ENCODE results near the gene GRK2. TPM values are rescaled to one million over a fixed set of nuclear protein-coding genes. Genes with fewer than 3 reads are reported as not detected.

GRK2 gene
- total RNA-seq, 1 donor from 2014 or later = 101 TPM

DNA sequence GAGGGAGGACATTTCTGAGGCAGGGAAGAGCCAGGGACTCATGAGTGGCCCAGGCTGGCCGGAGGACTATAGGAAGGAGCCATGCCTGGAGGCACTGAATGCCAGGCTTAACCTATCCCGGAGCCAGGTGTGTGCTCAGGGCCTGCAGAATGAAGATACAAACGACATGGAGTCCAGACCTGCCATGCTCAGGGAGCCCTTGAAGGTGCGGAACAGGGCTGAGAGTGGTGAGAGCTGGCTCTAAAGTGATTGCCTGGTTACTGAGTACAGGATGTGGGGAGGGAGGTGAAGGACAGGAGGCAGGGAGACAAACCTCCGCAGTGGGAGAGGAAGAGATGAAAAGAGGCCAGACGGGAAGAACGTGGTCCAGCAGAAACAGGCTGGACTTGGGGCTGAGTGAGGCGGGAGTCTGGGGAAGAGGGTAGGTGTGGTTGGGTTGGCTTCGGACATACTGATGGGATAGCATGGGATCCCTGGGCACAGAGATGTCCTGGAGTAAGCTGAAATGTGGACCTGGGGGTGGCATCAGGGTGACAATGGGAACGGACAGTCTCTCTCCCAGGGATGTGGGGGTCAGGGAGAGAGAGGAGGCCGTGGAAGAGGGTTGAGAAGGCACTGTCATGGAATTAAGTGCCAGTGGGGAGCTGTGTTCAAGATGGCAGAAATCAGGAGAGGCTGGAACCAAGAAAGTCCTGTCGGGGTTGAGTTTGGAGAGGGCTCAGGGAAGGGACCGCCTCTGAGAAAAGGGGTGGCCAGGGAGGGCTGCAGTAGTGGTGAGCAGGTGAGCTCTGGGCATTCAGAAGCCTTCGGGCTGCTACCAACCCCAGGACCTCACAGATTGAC is 21.3 kb downstream of the GRK2 start:
- H3K27ac ChIP-seq = peak overlapping the region; percentile 99
- peaks cover 73% of the 10 kb centered on the region for H3K36me3 ChIP-seq
- peaks cover 77% of the 10 kb centered on the region for H3K4me1 ChIP-seq
- intact Hi-C loops (cut with DNase I) = no loop called here
- TF ChIP-seq, protein P1, sequence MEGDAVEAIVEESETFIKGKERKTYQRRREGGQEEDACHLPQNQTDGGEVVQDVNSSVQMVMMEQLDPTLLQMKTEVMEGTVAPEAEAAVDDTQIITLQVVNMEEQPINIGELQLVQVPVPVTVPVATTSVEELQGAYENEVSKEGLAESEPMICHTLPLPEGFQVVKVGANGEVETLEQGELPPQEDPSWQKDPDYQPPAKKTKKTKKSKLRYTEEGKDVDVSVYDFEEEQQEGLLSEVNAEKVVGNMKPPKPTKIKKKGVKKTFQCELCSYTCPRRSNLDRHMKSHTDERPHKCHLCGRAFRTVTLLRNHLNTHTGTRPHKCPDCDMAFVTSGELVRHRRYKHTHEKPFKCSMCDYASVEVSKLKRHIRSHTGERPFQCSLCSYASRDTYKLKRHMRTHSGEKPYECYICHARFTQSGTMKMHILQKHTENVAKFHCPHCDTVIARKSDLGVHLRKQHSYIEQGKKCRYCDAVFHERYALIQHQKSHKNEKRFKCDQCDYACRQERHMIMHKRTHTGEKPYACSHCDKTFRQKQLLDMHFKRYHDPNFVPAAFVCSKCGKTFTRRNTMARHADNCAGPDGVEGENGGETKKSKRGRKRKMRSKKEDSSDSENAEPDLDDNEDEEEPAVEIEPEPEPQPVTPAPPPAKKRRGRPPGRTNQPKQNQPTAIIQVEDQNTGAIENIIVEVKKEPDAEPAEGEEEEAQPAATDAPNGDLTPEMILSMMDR (IDR thresholded peaks at IDR 0.05) = no peak
- no peak for ATAC-seq
- H3K27me3 ChIP-seq (ENCODE audit: low read depth) = no peaks in the 10 kb centered on the region
- H3K9me3 ChIP-seq = no peaks in the 10 kb centered on the region
- H3K4me3 ChIP-seq = peak overlapping the region; percentile 99
- DNase-seq = peak; percentile 26

DNA sequence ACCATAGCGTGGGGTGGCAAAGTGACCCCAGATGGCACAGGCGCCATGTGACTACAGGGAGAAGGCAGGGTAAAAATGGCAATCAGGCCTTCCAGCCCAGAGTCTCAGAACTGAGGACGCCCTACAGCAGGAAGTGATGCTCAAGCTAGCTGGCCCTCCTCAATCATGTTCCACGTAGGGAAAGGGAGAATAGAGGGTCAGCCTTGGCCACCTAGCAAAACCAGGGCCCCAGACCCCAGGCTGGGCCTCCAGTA is 21.9 kb downstream of the GRK2 start:
- peak overlapping the region; percentile 99 for H3K4me3 ChIP-seq
- no peaks in the 10 kb centered on the region for H3K9me3 ChIP-seq
- peaks cover 71% of the 10 kb centered on the region for H3K36me3 ChIP-seq
- no peaks in the 10 kb centered on the region for H3K27me3 ChIP-seq (ENCODE audit: low read depth)
- peak overlapping the region; percentile 99 for H3K27ac ChIP-seq
- peaks cover 71% of the 10 kb centered on the region for H3K4me1 ChIP-seq
- ATAC-seq = no peak
- no peak for DNase-seq
- TF ChIP-seq, protein P1 (IDR thresholded peaks at IDR 0.05) = no peak
- intact Hi-C loops (cut with DNase I) = no loop called here

DNA sequence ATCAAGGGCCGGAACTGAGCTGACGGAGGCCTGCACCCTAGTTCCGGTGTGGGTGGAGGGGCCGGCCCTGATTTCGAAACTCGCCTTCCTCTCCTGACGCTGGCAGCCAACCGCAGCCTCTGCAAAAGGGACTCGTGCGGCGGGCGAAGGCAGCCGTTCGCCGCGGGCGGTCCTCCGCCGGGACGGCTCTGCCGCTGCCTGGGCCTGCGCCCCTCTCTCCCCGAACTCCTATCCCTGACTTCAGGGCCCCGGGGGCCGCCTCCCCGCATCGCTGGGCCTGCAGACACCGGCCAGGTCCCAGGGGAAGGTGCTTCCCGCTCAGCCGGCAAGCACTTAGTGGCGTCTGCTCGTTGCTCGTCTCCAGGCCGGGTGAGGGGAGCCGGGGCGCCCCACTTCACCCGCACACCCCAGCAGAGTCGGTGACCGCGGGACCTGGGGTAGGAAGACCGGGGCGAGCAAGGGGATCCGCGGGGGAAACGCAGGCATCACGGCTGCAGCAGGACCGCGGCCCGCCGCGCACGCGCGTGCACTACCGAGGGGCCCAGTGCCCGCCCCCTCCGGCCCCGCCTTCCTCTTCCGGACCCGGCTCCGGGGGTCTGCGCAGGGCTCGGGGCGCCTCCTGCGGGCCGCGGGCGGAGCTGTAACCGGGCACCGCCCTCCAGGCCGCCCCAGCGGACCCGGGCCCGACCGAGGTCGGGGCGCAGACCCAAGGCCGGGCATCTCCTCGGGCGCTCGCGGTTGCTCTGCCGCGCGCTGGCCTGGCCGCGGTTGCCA is 22.4 kb downstream of the GRK2 start:
- ATAC-seq (peak; percentile 90 to 91), DNase-seq (peak; percentile 96)
- Histone ChIP-seq H3K4me1 (peaks cover 69% of the 10 kb centered on the region), H3K9me3 (no peaks in the 10 kb centered on the region), H3K27ac (peak overlapping the region; percentile 99), H3K27me3 (ENCODE audit: low read depth) (no peaks in the 10 kb centered on the region), H3K36me3 (peaks cover 71% of the 10 kb centered on the region), H3K4me3 (peak overlapping the region; percentile 99)
- TF ChIP-seq, protein P1 (IDR thresholded peaks at IDR 0.05) = no peak
- intact Hi-C loops (cut with DNase I) = no loop called here

DNA sequence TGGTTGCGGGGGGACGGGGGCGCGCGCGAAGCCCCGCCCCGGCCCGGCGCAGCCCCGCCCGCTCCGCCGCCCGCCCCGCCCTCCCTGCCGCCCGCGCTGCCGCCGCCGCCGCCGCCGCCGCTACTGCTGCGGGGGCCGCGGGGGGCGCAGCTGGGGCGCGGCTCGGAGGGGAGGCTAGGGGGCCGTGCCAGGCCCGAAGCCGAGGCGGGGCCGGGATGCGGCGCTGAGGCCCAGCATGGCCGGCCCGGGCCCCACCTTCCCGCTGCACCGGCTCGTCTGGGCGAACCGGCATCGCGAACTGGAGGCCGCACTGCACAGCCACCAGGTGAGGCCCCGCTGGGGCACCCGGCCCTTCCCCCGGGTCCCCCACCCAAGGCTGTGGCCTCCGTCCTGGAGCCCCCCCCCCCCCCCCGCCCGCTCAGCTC is 23.0 kb downstream of the GRK2 start, which contains the start of gene ANKRD13D:
ANKRD13D (plus strand) TSS at position 78 of the 425 bp plus-strand sequence; CDS start at position 236, 158 bp downstream.
- ATAC-seq (no peak), DNase-seq (peak; percentile 74)
- Histone ChIP-seq H3K4me3 (peak within 1 kb of the TSS; percentile 99), H3K4me1 (peaks cover 63% of the 10 kb centered on the region), H3K36me3 (peaks cover 70% of the 10 kb centered on the region), H3K27ac (peak within 1 kb of the TSS; percentile 99), H3K9me3 (no peaks in the 10 kb centered on the region), H3K27me3 (ENCODE audit: low read depth) (no peaks in the 10 kb centered on the region)
- TF ChIP-seq, protein P1 (IDR thresholded peaks at IDR 0.05) = no peak
- intact Hi-C loops (cut with DNase I) = no loop called here

DNA sequence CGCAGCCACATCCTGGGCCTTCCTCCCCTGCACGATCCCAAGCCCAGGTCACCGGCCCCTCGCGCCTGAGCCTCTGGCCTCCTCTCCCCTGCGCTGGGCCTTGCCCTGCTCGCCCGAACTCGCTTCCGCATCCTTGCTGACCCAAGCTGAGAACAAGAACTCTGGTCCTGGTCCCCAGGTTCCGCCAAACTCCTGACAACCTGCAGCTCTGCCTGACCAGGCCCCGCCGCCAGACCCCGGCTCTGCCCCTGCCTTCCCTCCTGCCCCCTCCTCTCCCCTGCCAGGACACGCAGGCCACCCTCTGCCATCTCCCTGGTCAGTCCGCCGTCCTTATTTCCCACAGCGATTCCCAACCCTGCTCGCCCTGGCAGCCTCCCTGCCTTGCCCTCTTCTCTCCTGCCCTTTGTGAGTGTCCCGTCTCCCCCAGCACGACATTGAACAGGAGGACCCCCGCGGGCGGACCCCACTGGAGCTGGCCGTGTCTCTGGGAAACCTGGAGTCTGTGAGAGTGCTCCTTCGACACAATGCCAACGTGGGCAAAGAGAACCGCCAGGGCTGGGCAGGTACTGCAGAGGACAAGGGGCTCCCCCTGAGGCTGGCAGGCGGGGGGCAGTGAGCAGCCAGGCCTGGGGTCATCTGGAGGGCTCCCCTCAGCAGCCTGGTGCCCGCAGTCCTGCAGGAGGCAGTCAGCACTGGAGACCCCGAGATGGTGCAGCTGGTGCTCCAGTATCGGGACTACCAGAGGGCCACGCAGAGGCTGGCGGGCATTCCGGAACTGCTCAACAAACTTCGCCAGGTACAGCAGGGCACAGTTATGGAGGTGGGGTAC is 23.6 kb downstream of the GRK2 start:
- intact Hi-C loops (cut with DNase I) = no loop called here
- peak overlapping the region; percentile 99 for H3K27ac ChIP-seq
- TF ChIP-seq, protein P1 (IDR thresholded peaks at IDR 0.05) = no peak
- DNase-seq (peak; percentile 54), ATAC-seq (peak; percentile 0 to 4)
- H3K4me3 ChIP-seq = peak overlapping the region; percentile 99
- no peaks in the 10 kb centered on the region for H3K27me3 ChIP-seq (ENCODE audit: low read depth)
- no peaks in the 10 kb centered on the region for H3K9me3 ChIP-seq
- peaks cover 70% of the 10 kb centered on the region for H3K36me3 ChIP-seq
- peaks cover 57% of the 10 kb centered on the region for H3K4me1 ChIP-seq
